OCI-M2 (cell line): Measurements from ENCODE around the gene ZHX3.
"Not testable (repeated sequence)": the region's sequence is repeated elsewhere in the genome, so short reads cannot be mapped to it uniquely, and the experiment has no call there.

Experiments
- DNase-seq: peaks from one replicate; lab custom pipeline; 2025; ENCODE audit not compliant: unreplicated experiment; lab: John Stamatoyannopoulos, UW

Gene ZHX3

GRCh38 chr20:41137614-41138474, 179.7 kb downstream of the ZHX3 start:
- DNase-seq, result peak; percentile 52

- peak; percentile 42 for DNase-seq
Measured at GRCh38 chr20:41136680-41137613, 180.6 kb downstream of the ZHX3 start, which contains the start of gene PLCG1. Gene PLCG1 (plus strand): TSS chr20:41137543. CDS start chr20:41137642, 99 bp downstream.

GRCh38 chr20:41135888-41136679, 181.4 kb downstream of the ZHX3 start:
- no peak for DNase-seq

GRCh38 chr20:41135187-41135887, 182.2 kb downstream of the ZHX3 start:
- DNase-seq, result peak; percentile 15

GRCh38 chr20:41134362-41135186, 183.0 kb downstream of the ZHX3 start:
- DNase-seq, result no peak

- DNase-seq, result no peak
Measured at GRCh38 chr20:41133709-41134361, 183.7 kb downstream of the ZHX3 start.

GRCh38 chr20:41132388-41132775, 185.1 kb downstream of the ZHX3 start:
- not testable (repeated sequence) for DNase-seq

GRCh38 chr20:41131594-41132387, 185.7 kb downstream of the ZHX3 start:
- no peak for DNase-seq
